ENCODE data around the gene KCNQ1. TPM values are rescaled to one million over a fixed set of nuclear protein-coding genes. Genes with fewer than 3 reads are reported as not detected.

Gene KCNQ1
- total and polyA plus RNA-seq, 2 experiments from 2014 or later, result 0.45 to 0.87 TPM

GRCh38 chr11:2864901-2865300 is 420.1 kb downstream of the KCNQ1 start (continued):
- TF ChIP-seq ZNF462 (CRISPR knock-in tag; IDR thresholded peaks at IDR 0.05) (no peak), ZNF114 (CRISPR knock-in tag; IDR thresholded peaks at IDR 0.05) (no peak), EZH2 (IDR thresholded peaks at IDR 0.05; ENCODE audit: low read depth, unreplicated experiment) (no peak), CTCF (conservative IDR thresholded peaks at IDR 0.05; ENCODE audit: low read depth in 2 of 2) (no peak)

GRCh38 chr11:2865922-2866577 is 421.2 kb downstream of the KCNQ1 start:
- no peaks in the 10 kb centered on the region for H3K36me3 ChIP-seq (ENCODE audit: insufficient read depth)
- no peak overlapping the region for H3K4me2 ChIP-seq
- peaks cover 43% of the 10 kb centered on the region for H3K4me1 Mint-ChIP-seq
- H2AFZ ChIP-seq, result no peak overlapping the region
- DNase-seq (ENCODE audit: low spot score), result no peak
- peaks cover 74% of the 10 kb centered on the region for H3K27me3 Mint-ChIP-seq (ENCODE audit: insufficient read depth, low read depth, poor library complexity)
- no peak for ATAC-seq
- no peaks in the 10 kb centered on the region for H3K79me2 ChIP-seq (replicated peaks; ENCODE audit: insufficient read depth)
- H3K27ac ChIP-seq (ENCODE audit: low read depth), result no peak overlapping the region
- no peak overlapping the region for H3K27ac Mint-ChIP-seq
- H3K4me3 Mint-ChIP-seq, result no peak overlapping the region
- peaks cover 5% of the 10 kb centered on the region; the same call in 1 of the 3 replicates for H3K36me3 Mint-ChIP-seq (ENCODE audit: low read depth)
- H4K20me1 ChIP-seq (replicated peaks; ENCODE audit: insufficient read depth), result no peaks in the 10 kb centered on the region
- peaks cover 91% of the 10 kb centered on the region for H3K27me3 ChIP-seq (ENCODE audit: insufficient read depth)
- H3K9me2 ChIP-seq (ENCODE audit: insufficient read depth), result no peaks in the 10 kb centered on the region
- H3K4me3 ChIP-seq, result no peak overlapping the region
- peaks cover 23% of the 10 kb centered on the region; the same call in 1 of the 2 replicates for H3F3A ChIP-seq (replicated peaks; ENCODE audit: low read depth)
- peaks cover 8% of the 10 kb centered on the region for H3K9me3 Mint-ChIP-seq
- peaks cover 44% of the 10 kb centered on the region for H3K4me1 ChIP-seq (ENCODE audit: insufficient read depth)
- TF ChIP-seq ZNF331 (CRISPR knock-in tag; IDR thresholded peaks at IDR 0.05; ENCODE audit: low read depth) (no peak), REST (IDR thresholded peaks at IDR 0.05; ENCODE audit: unreplicated experiment) (no peak)

Measured in GM23338 (cell line).